Measurements from ENCODE around the gene MEDAG. TPM values are rescaled to one million over a fixed set of nuclear protein-coding genes. Genes with fewer than 3 reads are reported as not detected.
"Not testable (repeated sequence)": the region's sequence is repeated elsewhere in the genome, so short reads cannot be mapped to it uniquely, and the experiment has no call there.

MEDAG gene
- total RNA-seq, 1 donor from 2014 or later: not detected

GRCh38 chr13:30906411-30907051 is 460 bp downstream of the MEDAG start:
- intact Hi-C loops (cut with micrococcal nuclease): no loop called here

GRCh38 chr13:30907121-30907861 is 1.2 kb downstream of the MEDAG start:
- intact Hi-C loops (cut with micrococcal nuclease): no loop called here

- intact Hi-C loops (cut with micrococcal nuclease): no loop called here
Observed at GRCh38 chr13:30908416-30908980, 2.4 kb downstream of the MEDAG start.

GRCh38 chr13:30910676-30911075 is 4.6 kb downstream of the MEDAG start:
- intact Hi-C loops (cut with micrococcal nuclease): no loop called here

- intact Hi-C loops (cut with micrococcal nuclease): no loop called here
Observed at GRCh38 chr13:30915691-30916541, 9.8 kb downstream of the MEDAG start.

- intact Hi-C loops (cut with micrococcal nuclease): no loop called here
Observed at GRCh38 chr13:30916991-30917390, 10.9 kb downstream of the MEDAG start.

GRCh38 chr13:30918662-30919405 is 12.8 kb downstream of the MEDAG start:
- intact Hi-C loops (cut with micrococcal nuclease): no loop called here

- intact Hi-C loops (cut with micrococcal nuclease): no loop called here
Observed at GRCh38 chr13:30920162-30920909, 14.3 kb downstream of the MEDAG start.

GRCh38 chr13:30923418-30923817 is 17.3 kb downstream of the MEDAG start:
- intact Hi-C loops (cut with micrococcal nuclease): no loop called here

GRCh38 chr13:30924721-30925120 is 18.6 kb downstream of the MEDAG start:
- intact Hi-C loops (cut with micrococcal nuclease): no loop called here

GRCh38 chr13:30925429-30925828 is 19.4 kb downstream of the MEDAG start:
- intact Hi-C loops (cut with micrococcal nuclease): no loop called here

GRCh38 chr13:30926781-30927180 is 20.7 kb downstream of the MEDAG start:
- intact Hi-C loops (cut with micrococcal nuclease): no loop called here

- intact Hi-C loops (cut with micrococcal nuclease): not testable (repeated sequence)
Observed at GRCh38 chr13:30927188-30927587, 21.1 kb downstream of the MEDAG start.

- intact Hi-C loops (cut with micrococcal nuclease): no loop called here
Observed at GRCh38 chr13:30927595-30927994, 21.5 kb downstream of the MEDAG start.

- intact Hi-C loops (cut with micrococcal nuclease): no loop called here
Observed at GRCh38 chr13:30928978-30929377, 22.9 kb downstream of the MEDAG start.

GRCh38 chr13:30932481-30933353 is 26.6 kb downstream of the MEDAG start, which contains the start of gene TEX26:
TEX26 (plus strand) TSS chr13:30932656; CDS start chr13:30932716, 60 bp downstream.
- intact Hi-C loops (cut with micrococcal nuclease): no loop called here

- intact Hi-C loops (cut with micrococcal nuclease): no loop called here
Observed at GRCh38 chr13:30933354-30933670, 27.2 kb downstream of the MEDAG start.

GRCh38 chr13:30934381-30934780 is 28.3 kb downstream of the MEDAG start:
- intact Hi-C loops (cut with micrococcal nuclease): no loop called here

GRCh38 chr13:30934803-30935202 is 28.7 kb downstream of the MEDAG start:
- intact Hi-C loops (cut with micrococcal nuclease): no loop called here
